ENCODE measurements around the gene LDB2. TPM values are rescaled to one million over a fixed set of nuclear protein-coding genes. Genes with fewer than 3 reads are reported as not detected.

Gene LDB2
- polyA plus RNA-seq, 2 of the 4 experiments (the other 2 are of a cell fraction), result not detected

- H3K4me2 ChIP-seq, result no peak overlapping the region
- no peaks in the 10 kb centered on the region for H3K9me3 ChIP-seq
- H3K27ac ChIP-seq, result no peak overlapping the region
- no peak for FAIRE-seq
- no peak overlapping the region for H3K4me3 ChIP-seq
- no peaks in the 10 kb centered on the region for H3K4me1 ChIP-seq
- ATAC-seq, result no peak
- ChIA-PET CTCF (no interaction called here), POLR2A (no interaction called here)
- no peak for TF ChIP-seq HES2 (IDR thresholded peaks at IDR 0.05)
- no peak for TF ChIP-seq EHMT2 (IDR thresholded peaks at IDR 0.05; ENCODE audit: low read depth)
- TF ChIP-seq HOXB5 (CRISPR knock-in tag; IDR thresholded peaks at IDR 0.05), result no peak
- no peak for TF ChIP-seq RARB (CRISPR knock-in tag; IDR thresholded peaks at IDR 0.05)
- no peak for TF ChIP-seq JUNB (IDR thresholded peaks at IDR 0.05)
- TF ChIP-seq HOXA7 (CRISPR knock-in tag; IDR thresholded peaks at IDR 0.05), result no peak
- TF ChIP-seq ZFP36 (IDR thresholded peaks at IDR 0.05; ENCODE audit: borderline replicate concordance, partially characterized antibody), result no peak
- DNase-seq (ENCODE audit: low read depth in 1 of 2, low spot score in 1 of 2), result no peak
- 0% methylated on average over 2 of the region's 2 CpGs for WGBS (ENCODE audit: missing lambda C conversion rate)
These were observed 30.6 kb downstream of the LDB2 start for GRCh38 chr4:16867827-16868226.

- no peaks in the 10 kb centered on the region for H3K9me3 ChIP-seq
- TF ChIP-seq BHLHE40 (IDR thresholded peaks at IDR 0.05; ENCODE audit: low read depth, low read length) (no peak), REST (IDR thresholded peaks at IDR 0.05) (no peak), RARB (CRISPR knock-in tag; IDR thresholded peaks at IDR 0.05) (no peak), POLR2AphosphoS2 (conservative IDR thresholded peaks at IDR 0.05; ENCODE audit: low read length) (no peak), CBX2 (IDR thresholded peaks at IDR 0.05; ENCODE audit: borderline replicate concordance, low read depth) (no peak), HDAC2 (IDR thresholded peaks at IDR 0.05) (no peak), HOXA7 (CRISPR knock-in tag; IDR thresholded peaks at IDR 0.05) (no peak), CEBPB (IDR thresholded peaks at IDR 0.05) (no peak), GATA3 (IDR thresholded peaks at IDR 0.05; ENCODE audit: borderline replicate concordance) (no peak), JUN (IDR thresholded peaks at IDR 0.05) (no peak), ZSCAN20 (CRISPR knock-in tag; IDR thresholded peaks at IDR 0.05) (no peak)
- no peak overlapping the region for H3K4me2 ChIP-seq
- no peaks in the 10 kb centered on the region for H3K4me1 ChIP-seq
- CTCF ChIA-PET, result no interaction called here
- no peak for FAIRE-seq
- no peak overlapping the region for H3K4me3 ChIP-seq
- 0% methylated on average over 3 of the region's 3 CpGs for WGBS (ENCODE audit: missing lambda C conversion rate)
- no peak overlapping the region for H3K27ac ChIP-seq
- POLR2A ChIA-PET, result no interaction called here
- ATAC-seq, result no peak
- DNase-seq (ENCODE audit: low read depth in 1 of 2, low spot score in 1 of 2), result no peak
These were observed 31.5 kb downstream of the LDB2 start for GRCh38 chr4:16866974-16867373.

- Histone ChIP-seq H3K9me3 (no peaks in the 10 kb centered on the region), H3K4me3 (no peak overlapping the region), H3K27ac (no peak overlapping the region), H3K4me2 (no peak overlapping the region), H3K4me1 (no peaks in the 10 kb centered on the region)
- ATAC-seq (no peak), FAIRE-seq (no peak), DNase-seq (ENCODE audit: low read depth in 1 of 2, low spot score in 1 of 2) (no peak)
- CTCF ChIA-PET, result no interaction called here
- POLR2A ChIA-PET, result no interaction called here
- TF ChIP-seq RNF2 (IDR thresholded peaks at IDR 0.05; ENCODE audit: borderline replicate concordance, low read depth) (no peak), CBX2 (IDR thresholded peaks at IDR 0.05; ENCODE audit: borderline replicate concordance, low read depth) (no peak), RFX5 (IDR thresholded peaks at IDR 0.05) (no peak), CEBPB (IDR thresholded peaks at IDR 0.05) (no peak), ZFP36 (IDR thresholded peaks at IDR 0.05; ENCODE audit: borderline replicate concordance, partially characterized antibody) (no peak), FOSL2 (IDR thresholded peaks at IDR 0.05) (no peak), FOSL2 (CRISPR knock-in tag; IDR thresholded peaks at IDR 0.05) (no peak), HDAC2 (IDR thresholded peaks at IDR 0.05) (no peak), ATOH8 (CRISPR knock-in tag; IDR thresholded peaks at IDR 0.05; ENCODE audit: low read depth) (no peak), NPAS2 (CRISPR knock-in tag; IDR thresholded peaks at IDR 0.05; ENCODE audit: borderline replicate concordance) (no peak), POLR2AphosphoS2 (conservative IDR thresholded peaks at IDR 0.05; ENCODE audit: low read length) (no peak), TFCP2L1 (CRISPR knock-in tag; IDR thresholded peaks at IDR 0.05) (no peak), CHD4 (IDR thresholded peaks at IDR 0.05; ENCODE audit: borderline replicate concordance) (no peak), CHD2 (IDR thresholded peaks at IDR 0.05; ENCODE audit: low read length, partially characterized antibody) (no peak)
- 29% methylated on average over 4 of the region's 4 CpGs for WGBS (ENCODE audit: missing lambda C conversion rate)
These were observed 32.6 kb downstream of the LDB2 start for GRCh38 chr4:16865897-16866283.

Measured in A549 (cell line).